Islet of Langerhans (tissue), 1 donor: ENCODE measurements around the gene RNF149.

ENCODE experiments used
- FAIRE-seq: peaks from one replicate; lab custom pipeline; 2011; peaks lifted over from hg19 to GRCh38; lab: Jason Lieb, UNC

RNF149 gene

GRCh38 chr2:101295895-101296294, 12.6 kb downstream of the RNF149 start:
- no peak for FAIRE-seq

DNA sequence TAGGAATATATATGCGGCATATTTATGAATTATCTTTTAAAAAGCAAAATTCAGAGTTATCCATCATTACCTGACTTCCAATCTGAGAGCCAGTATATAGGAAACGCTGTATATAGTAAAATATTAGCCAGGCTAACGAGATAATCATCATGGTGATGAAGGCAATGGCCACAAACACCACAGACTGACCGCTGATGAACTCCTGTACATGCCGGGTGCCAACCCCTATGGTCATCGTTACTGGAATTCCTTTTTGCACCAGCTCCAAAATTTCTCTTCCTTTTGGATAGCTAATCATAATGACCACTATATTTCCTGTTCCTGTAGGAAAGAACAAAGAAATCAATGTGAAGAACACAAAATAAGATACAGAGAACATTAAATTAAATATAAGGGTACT, 13.6 kb downstream of the RNF149 start:
- FAIRE-seq = no peak

DNA sequence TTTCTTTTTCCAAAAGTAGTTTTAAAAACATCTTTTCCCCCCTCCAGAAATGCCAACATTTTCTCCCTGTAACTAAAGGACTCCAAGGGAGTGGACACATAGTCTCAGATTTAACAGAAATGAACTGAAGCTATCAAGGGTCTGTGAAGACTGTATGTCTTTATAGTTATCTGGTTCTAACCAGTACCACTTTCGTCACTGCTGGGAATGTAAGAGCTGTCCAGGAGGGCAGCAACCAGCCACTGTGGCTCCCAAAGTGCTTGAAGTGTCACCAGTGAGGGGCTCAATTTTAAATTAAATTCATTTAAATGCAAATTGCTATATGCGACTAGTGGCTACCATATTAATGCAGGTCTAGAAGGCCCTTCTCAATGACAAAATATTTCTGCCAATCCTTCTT, 15.0 kb downstream of the RNF149 start:
- no peak for FAIRE-seq

GRCh38 chr2:101291973-101292372, 16.5 kb downstream of the RNF149 start:
- no peak for FAIRE-seq

GRCh38 chr2:101290711-101291110, 17.8 kb downstream of the RNF149 start:
- no peak for FAIRE-seq

DNA sequence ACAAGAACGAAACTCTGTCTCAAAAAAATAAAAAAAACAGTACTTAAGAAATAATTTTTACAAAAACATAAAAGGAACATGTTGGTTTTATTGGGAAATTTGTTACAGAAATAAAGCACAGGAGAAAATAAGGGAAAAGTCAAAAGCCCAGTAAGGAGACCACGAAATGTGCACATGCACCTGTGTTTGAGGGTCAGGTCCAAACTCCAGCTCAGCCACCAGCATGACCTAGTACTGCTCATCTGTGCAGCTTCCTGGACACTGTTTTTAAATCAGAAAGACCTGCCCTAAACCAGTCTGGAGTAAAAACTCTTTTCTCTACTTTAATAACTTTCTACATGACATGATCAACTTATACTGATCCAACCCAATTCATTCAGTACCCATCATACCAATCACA, 21.2 kb downstream of the RNF149 start:
- FAIRE-seq = no peak

DNA sequence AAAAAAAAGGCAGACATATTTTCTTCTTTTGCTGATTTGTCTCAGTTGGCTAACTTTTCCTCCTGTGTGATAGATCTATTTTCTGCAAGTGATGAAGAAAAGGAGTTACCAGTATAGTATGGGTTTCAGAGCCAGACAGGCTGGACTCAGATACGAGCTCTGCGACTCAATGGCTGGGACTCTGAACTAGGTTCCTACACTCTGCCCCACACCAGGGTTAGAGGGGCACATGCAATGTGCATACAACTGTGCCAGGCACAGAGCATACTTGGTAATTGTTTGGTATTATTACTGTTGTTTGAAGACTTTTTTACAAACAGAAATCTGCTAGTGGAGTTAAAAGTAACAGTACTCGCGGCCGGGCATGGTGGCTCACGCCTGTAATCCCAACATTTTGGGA, 21.8 kb downstream of the RNF149 start:
- no peak for FAIRE-seq

DNA sequence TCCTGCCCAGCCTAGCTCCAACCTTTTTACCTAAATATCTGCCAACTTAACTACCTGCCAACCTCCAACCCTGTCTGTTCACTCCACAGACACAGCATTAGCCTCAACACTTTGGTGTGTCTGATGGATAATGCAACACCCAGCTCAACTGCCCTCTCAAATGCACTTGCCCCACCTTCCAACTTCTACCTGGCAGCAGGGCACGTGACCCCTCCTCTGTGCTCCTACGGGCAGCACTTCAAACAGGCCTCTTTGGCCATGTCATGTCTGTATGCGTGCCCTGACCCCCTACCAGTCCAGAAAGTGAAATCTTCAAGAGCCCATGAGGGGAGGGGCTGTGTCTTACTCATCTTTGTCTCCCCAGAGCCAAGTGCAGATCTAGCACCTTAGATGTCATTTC, 25.5 kb downstream of the RNF149 start:
- FAIRE-seq = no peak

GRCh38 chr2:101281482-101281881, 27.0 kb downstream of the RNF149 start:
- no peak for FAIRE-seq

DNA sequence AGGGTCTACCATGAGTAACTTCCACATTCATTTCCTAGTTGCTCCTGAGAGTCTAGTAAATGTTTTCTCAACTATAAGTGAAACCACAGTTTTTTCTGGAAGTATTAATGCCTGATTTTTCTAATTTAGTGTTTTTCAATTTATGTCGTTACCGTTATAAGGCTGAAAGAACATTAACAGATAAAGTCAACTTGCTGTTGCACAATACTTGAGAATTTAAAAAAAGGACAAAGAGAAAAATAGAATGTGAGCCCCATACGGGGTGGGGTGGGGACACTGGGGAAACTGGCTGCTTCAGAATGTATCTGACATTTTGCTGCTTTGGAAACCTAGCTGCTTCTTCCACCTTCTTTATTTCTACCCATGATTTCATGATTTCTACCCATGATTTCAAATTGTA, 29.6 kb downstream of the RNF149 start:
- no peak for FAIRE-seq

DNA sequence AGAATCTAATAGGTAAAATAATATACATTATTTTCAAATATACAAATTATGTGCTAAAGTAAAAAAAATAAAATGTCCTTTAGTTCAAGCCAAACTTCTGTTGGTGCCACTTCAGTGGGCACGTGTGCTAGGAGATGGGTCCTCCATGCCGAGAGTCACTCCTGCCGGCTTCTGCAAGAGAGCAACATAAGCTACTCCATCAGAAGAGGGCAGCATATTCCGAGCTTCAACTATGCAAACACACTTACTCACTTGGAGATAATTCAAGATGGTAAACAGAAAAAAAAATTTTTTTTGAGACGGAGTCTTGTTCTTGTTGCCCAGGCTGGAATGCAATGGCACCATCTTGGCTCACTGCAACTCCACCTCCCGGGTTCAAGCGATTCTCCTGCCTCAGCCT, 31.4 kb downstream of the RNF149 start:
- FAIRE-seq = peak; percentile 9

DNA sequence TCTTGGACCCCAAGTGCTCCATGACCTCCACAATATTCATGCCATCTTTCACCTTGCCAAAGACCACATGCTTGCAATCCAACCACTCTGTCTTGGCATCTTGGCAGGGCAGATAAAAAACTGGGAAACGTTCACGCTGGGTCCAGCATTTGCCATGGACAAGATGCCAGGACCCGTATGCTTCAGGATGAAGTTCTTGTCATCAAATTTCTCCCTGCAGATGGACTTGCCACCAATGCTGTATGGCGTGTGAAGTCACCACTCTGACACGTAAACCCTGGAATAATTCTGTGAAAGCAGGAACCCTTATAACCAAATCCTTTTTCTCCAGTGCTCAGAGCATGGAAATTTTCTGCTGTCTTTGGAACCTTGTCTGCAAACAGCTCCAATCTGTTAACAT, 34.4 kb downstream of the RNF149 start:
- FAIRE-seq = no peak

- FAIRE-seq = no peak
Measured at GRCh38 chr2:101273056-101273455, 35.4 kb downstream of the RNF149 start.

- FAIRE-seq = no peak
Measured at GRCh38 chr2:101272045-101272784, 36.3 kb downstream of the RNF149 start.

- FAIRE-seq = no peak
Measured at GRCh38 chr2:101270700-101271259, 37.7 kb downstream of the RNF149 start.

DNA sequence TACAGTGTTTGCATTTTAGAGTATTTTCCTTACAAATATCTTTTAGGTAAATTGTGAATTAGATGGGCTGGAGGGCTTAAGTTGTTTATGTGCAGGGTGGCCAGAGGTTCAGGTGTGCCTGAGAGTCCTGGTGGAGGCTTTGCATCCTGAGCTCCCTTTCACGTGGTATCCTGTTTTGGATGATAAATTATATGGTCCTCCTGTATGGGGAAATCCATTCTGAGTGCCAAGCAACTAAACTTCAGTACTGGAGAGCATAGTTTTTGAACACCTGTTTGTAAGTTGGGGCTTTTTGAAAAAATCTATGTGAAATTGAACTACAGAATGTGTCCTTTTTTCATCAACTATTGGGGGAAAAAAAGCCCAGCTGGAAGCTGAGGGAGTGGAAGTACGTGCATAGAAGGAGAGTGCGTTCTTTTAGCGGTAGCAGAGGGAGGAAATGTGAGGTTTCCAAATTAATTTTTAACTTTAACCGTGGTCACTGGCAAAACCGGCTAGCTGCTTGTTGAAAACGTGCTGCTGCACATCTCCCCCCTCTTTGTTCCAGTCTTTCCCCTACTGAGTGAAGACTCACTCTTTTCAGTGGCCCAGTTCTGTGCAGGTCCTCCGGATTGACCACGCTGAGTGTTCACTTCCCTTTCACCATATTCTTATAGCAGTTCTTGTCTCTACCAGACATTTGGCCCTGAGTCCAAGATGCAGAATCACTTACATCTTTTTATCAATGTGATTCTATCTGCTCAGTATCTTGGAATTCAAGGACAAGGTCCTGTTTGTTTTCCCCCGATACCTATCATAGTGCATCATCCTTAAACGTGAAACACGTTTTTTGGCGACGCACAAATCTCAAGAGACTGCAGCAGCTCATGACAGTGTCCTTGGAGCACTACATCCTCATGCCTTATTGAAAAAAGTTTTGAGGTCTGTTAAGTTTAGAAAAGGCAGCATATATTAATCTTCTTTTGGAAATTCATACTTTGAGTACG, 40.5 kb downstream of the RNF149 start:
- FAIRE-seq = no peak

DNA sequence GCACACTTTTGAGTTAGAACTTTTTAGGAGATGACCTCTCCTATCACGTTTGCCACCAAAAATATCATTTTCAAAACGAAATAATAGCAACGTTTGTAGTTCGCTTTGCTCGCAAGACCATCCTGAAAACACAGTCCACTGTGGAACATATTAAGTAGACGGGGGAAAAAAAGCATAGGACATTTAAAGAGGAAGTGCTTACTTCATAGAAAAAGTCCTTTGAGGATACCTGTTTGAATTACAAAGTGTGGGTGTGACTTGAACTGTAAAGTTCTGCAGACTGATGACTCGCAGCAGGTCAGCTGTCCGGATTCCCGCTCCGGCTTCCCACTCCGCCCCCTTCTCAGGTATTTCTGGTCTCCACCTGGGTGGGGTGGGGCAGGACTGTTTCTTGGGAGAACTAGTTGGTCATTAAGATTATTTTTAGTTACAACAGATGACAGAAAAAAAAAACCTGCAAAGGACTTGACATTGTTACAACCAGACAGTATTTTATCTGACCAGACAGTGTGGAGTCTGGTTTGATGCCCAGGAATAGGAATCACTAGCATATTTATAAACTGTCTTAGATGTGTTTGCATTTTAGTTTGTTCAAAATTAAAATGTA, 42.5 kb downstream of the RNF149 start:
- FAIRE-seq = no peak

DNA sequence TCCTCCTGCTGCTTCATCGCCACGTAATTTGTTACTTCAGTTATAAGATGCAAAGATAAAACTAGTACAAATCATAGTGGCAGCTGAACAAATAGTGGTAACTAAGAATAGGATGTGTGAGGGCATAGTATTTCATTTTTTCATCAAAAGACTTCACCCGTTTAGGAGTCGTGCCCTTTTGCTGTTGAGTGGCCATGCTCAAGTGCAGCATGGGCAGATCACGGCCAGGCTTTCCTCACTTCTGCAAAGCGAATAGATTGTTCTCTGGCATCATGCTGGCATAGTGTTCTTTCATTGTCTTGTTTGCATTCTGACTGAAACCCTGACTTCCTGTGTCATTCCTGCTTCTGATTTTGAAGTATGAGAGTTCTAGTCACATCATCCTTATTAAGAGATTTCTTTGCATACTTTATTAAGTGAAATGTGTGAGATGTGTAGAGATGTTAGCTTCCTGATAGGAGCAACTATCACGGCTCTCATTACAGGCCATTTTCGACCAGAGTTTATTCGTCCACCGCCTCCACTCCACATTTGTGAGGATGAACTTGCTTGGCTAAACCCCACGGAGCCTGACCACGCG, 44.1 kb downstream of the RNF149 start:
- no peak for FAIRE-seq

- no peak for FAIRE-seq
Measured at GRCh38 chr2:101263377-101263800, 45.1 kb downstream of the RNF149 start.

DNA sequence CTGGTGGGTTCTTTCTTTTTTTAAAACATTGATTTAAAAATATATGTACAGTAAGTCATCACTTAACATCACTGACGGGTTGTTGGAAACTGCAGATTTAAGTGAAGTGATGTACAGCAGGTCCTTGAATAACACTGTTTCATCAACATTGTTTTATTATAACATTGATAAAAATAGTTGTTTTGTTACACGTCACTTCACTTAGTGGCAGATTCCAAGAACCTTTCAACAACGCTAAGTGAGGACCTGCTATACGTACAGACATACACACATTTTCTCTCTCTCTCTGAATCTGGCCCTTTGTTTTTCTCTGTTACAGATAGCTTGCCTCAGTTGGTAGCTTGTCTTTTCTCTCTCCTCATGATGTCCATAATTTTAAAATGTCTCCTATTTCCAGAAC, 46.4 kb downstream of the RNF149 start:
- FAIRE-seq = no peak

GRCh38 chr2:101258804-101259203, 49.7 kb downstream of the RNF149 start:
- FAIRE-seq = no peak

DNA sequence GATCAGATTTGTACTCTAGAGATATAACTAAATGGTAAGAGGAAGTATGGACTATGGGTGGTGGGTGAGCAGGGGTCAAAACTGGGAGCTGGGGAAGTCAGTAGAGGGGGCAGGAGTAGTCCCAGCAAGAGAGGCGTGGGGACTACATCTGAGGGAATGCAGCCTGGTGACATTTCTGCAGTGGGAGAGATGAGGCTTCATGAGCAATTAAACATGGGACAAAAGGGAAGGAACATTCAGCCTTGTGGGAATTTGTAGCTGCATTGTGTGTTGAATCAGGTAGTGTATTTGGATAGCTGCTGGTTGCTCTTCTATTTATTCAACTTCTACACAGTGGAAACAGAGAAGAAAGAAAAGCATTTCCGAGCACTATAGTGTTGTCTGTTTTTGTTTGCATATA, 52.2 kb downstream of the RNF149 start:
- FAIRE-seq = no peak
